Kidney (tissue), 14 donors: Measurements from ENCODE around the gene QSER1. TPM values are rescaled to one million over a fixed set of nuclear protein-coding genes. Genes with fewer than 3 reads are reported as not detected.

Source experiments
- DNase-seq, 5 donors: peaks; one replicate each; pipeline ENCODE4 v3.0.0-alpha.2; 2013 to 2020
- FAIRE-seq: peaks from 2 replicates; lab custom pipeline; 2012; peaks lifted over from hg19 to GRCh38; lab: Jason Lieb, UNC
- H3K27ac ChIP-seq, 2 donors: one replicate each; pipeline ENCODE4 v1.7.0; 2013; ENCODE audit warnings: low read depth in 2 of 2, low read length in 2 of 2, inconsistent platforms in 1 of 2
- H3K27me3 ChIP-seq: one replicate; pipeline ENCODE4 v1.7.1; 2013; ENCODE audit warnings: low read length, inconsistent platforms; ENCODE audit not compliant: control insufficient read depth, insufficient read depth
- H3K36me3 ChIP-seq, 3 donors: one replicate each; pipeline versions ENCODE4 v1.7.0 to v1.7.1; 2013; ENCODE audit warnings: low read length in 3 of 3, control low read depth in 1 of 3, inconsistent platforms in 1 of 3; ENCODE audit not compliant: insufficient read depth in 3 of 3, control insufficient read depth in 2 of 3
- H3K4me1 ChIP-seq, 3 donors: one replicate each; pipeline versions ENCODE4 v1.7.0 to v1.7.1; 2013; ENCODE audit warnings: low read length in 3 of 3, inconsistent platforms in 1 of 3, low read depth in 1 of 3; ENCODE audit not compliant: control insufficient read depth in 2 of 3, insufficient read depth in 2 of 3
- H3K4me3 ChIP-seq, 3 donors: one replicate each; pipeline versions ENCODE4 v1.7.0 to v1.8.1; 2013; ENCODE audit warnings: low read length in 3 of 3, control low read depth in 1 of 3, inconsistent platforms in 1 of 3
- H3K9ac ChIP-seq, 3 donors: one replicate each; pipeline versions ENCODE4 v1.7.0 to v1.7.1; 2013; ENCODE audit warnings: low read length in 3 of 3, control low read depth in 1 of 3, inconsistent platforms in 1 of 3
- H3K9me3 ChIP-seq, 3 donors: one replicate each; pipeline versions ENCODE4 v1.7.0 to v1.7.1; 2013; ENCODE audit warnings: low read length in 3 of 3, control low read depth in 1 of 3, inconsistent platforms in 1 of 3; ENCODE audit not compliant: control insufficient read depth in 2 of 3, insufficient read depth in 1 of 3
- intact Hi-C: fragments of 100-400 bp; cut with DNase I; formaldehyde crosslinking; loops from one replicate; pipeline ENCODE4 v1.11.1; 2022
- polyA plus RNA-seq: library from polyadenylated mRNA; stranded (reverse); fragments of 350-450 nt; fragmentation: Illumina TruSeq; extraction: RNeasy Lipid Tissue Mini Kit (QIAGEN cat#74804); gene quantifications from one replicate; pipeline ENCODE4 v1.2.3, GENCODE V29; 2014; ENCODE audit warnings: low read depth, low replicate concordance; ENCODE audit not compliant: insufficient read depth
- total RNA-seq: library from RNA; stranded (reverse); fragmentation: NEBNext Ultra II Directional; extraction: Animal tissue kit (Norgen Biotek cat#: 25700); gene quantifications from one replicate; pipeline ENCODE4 v1.2.1, GENCODE V29; 2021
- TF ChIP-seq, protein P1 (sequence below): IDR thresholded peaks from 3 replicates; pipeline ENCODE4 v1.5.1; 2012; ENCODE audit warnings: mild to moderate bottlenecking, moderate library complexity, borderline replicate concordance; ENCODE audit not compliant: insufficient read depth; ENCODE audit errors: extremely low read depth
- donor health status: control.
- donor health status: control.
- donor health status: control.
- donor health status: control.
- donor health status: control.
- donor health status: DM: yes; HTN: yes; CAD: no.
- donor health status: Normal renal cell carcinoma (clear cell type).

QSER1 gene
- total and polyA plus RNA-seq, 2 donors from 2014 or later, result 2.8 to 27.4 TPM

DNA sequence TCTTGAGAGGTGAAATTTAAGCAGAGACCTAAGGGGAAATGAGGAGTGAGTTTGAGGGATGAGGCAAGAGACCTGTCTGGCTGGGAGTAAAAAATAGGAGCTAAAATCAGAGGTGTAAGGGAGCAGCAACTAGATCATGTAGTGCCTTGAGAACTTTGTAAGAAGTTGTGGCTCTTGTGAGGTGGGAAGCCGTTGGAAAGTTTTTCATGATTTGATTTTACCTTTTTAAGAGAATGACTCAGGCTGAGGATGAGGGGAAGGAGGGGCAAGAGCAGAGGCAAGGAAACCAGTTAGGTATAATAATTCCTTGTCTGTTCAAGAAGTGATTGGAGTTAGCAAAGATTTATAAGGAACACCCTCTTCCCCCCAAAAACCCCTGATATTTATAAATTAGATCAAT is 25.8 kb downstream of the QSER1 start:
- Histone ChIP-seq H3K4me3 (no peak overlapping the region), H3K36me3 (no peaks in the 10 kb centered on the region), H3K27ac (no peak overlapping the region), H3K27me3 (no peaks in the 10 kb centered on the region), H3K9me3 (no peaks in the 10 kb centered on the region), H3K9ac (no peak overlapping the region), H3K4me1 (no peaks in the 10 kb centered on the region)
- intact Hi-C loops, result no loop called here
- no peak for DNase-seq
- TF ChIP-seq, protein P1, sequence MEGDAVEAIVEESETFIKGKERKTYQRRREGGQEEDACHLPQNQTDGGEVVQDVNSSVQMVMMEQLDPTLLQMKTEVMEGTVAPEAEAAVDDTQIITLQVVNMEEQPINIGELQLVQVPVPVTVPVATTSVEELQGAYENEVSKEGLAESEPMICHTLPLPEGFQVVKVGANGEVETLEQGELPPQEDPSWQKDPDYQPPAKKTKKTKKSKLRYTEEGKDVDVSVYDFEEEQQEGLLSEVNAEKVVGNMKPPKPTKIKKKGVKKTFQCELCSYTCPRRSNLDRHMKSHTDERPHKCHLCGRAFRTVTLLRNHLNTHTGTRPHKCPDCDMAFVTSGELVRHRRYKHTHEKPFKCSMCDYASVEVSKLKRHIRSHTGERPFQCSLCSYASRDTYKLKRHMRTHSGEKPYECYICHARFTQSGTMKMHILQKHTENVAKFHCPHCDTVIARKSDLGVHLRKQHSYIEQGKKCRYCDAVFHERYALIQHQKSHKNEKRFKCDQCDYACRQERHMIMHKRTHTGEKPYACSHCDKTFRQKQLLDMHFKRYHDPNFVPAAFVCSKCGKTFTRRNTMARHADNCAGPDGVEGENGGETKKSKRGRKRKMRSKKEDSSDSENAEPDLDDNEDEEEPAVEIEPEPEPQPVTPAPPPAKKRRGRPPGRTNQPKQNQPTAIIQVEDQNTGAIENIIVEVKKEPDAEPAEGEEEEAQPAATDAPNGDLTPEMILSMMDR, result no peak
- no peak for FAIRE-seq

DNA sequence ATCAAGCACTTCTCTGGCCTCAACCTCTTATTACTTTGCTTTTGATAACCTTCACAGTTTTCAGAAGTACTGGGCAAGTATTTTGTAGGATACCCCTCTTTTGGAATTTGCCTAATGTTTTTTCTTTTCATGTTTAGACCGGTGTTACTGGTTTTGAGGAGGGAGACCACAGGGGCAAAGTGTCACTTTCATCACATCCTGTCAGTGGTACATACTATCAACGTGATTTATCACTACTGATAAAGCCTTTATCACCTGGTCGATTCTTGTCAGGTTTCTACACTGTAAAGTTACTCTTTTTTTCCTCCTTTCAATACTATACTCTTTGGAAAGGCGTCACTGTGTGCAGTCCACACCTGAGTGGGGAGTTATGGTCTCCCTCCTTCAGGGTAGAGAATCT is 26.7 kb downstream of the QSER1 start:
- no peak for FAIRE-seq
- DNase-seq, result no peak
- no peaks in the 10 kb centered on the region for H3K9me3 ChIP-seq
- no peaks in the 10 kb centered on the region for H3K36me3 ChIP-seq
- no peaks in the 10 kb centered on the region for H3K27me3 ChIP-seq
- H3K27ac ChIP-seq, result no peak overlapping the region
- H3K9ac ChIP-seq, result no peak overlapping the region
- H3K4me3 ChIP-seq, result no peak overlapping the region
- intact Hi-C loops, result no loop called here
- TF ChIP-seq, protein P1, result no peak
- H3K4me1 ChIP-seq, result no peaks in the 10 kb centered on the region

DNA sequence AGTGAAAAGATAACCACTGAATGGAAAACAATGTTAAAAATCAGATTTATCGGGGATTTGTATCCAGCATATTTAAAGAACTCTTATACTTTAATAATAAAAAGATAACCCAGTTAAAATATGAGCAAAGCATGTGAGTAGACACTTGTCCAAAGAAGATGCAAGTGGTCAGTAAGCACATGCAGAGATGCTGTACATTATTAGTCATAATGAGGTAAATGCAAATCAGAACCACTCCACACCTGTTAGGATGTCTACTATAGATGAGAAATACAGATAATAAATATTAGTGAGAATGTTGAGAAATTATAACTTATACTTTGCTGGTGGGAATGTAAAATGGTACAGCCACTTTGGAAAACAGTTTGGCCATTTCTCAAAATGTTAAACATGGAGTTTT is 28.0 kb downstream of the QSER1 start:
- no peaks in the 10 kb centered on the region for H3K36me3 ChIP-seq
- H3K27me3 ChIP-seq, result no peaks in the 10 kb centered on the region
- H3K27ac ChIP-seq, result no peak overlapping the region
- intact Hi-C loops, result no loop called here
- TF ChIP-seq, protein P1, result no peak
- H3K9ac ChIP-seq, result no peak overlapping the region
- H3K9me3 ChIP-seq, result no peaks in the 10 kb centered on the region
- H3K4me3 ChIP-seq, result no peak overlapping the region
- DNase-seq (no peak), FAIRE-seq (no peak)
- H3K4me1 ChIP-seq, result no peaks in the 10 kb centered on the region

DNA sequence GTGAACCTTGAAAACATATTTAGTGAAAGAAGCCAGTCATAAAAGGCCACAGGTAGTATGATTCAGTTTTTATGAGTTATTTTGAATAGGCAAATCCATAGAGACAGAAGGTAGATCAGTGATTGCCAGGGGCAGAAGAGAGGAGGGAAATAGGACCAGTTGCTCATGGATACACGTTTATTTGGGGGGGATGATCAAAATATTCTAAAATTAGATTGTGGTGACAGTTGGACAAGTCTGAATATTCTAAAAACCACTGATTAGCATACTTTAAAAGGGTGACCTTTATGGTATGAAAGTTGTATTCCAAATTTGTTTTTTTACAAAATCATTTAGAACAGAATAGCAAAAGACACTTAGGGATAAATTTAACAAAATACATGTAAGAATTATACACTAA is 28.6 kb downstream of the QSER1 start:
- DNase-seq (no peak), FAIRE-seq (no peak)
- Histone ChIP-seq H3K9me3 (no peaks in the 10 kb centered on the region), H3K27me3 (no peaks in the 10 kb centered on the region), H3K36me3 (no peaks in the 10 kb centered on the region), H3K4me1 (no peaks in the 10 kb centered on the region), H3K9ac (no peak overlapping the region), H3K27ac (no peak overlapping the region), H3K4me3 (no peak overlapping the region)
- TF ChIP-seq, protein P1, result no peak
- intact Hi-C loops, result no loop called here
